ENCODE results near the gene ZMYND10. TPM values are rescaled to one million over a fixed set of nuclear protein-coding genes. Genes with fewer than 3 reads are reported as not detected.

ZMYND10 gene
- total RNA-seq, 1 donor from 2014 or later, result 13.4 TPM

- no peak for DNase-seq (ENCODE audit: extremely low spot score, unreplicated experiment)
- Mint-ChIP-seq H3K4me3 (no peak overlapping the region), H3K27ac (no peak overlapping the region), H3K27me3 (no peaks in the 10 kb centered on the region), H3K9me3 (no peaks in the 10 kb centered on the region), H3K36me3 (no peaks in the 10 kb centered on the region), H3K4me1 (ENCODE audit: unreplicated experiment) (peaks cover 36% of the 10 kb centered on the region)
- no peak for TF ChIP-seq CTCF (conservative IDR thresholded peaks at IDR 0.05)
These were observed 35.9 kb upstream of the ZMYND10 start for GRCh38 chr3:50381383-50381782.

- no peak overlapping the region for H3K4me3 Mint-ChIP-seq
- no peaks in the 10 kb centered on the region for H3K27me3 Mint-ChIP-seq
- TF ChIP-seq CTCF (conservative IDR thresholded peaks at IDR 0.05), result no peak
- H3K9me3 Mint-ChIP-seq, result no peaks in the 10 kb centered on the region
- no peak overlapping the region for H3K27ac Mint-ChIP-seq
- no peaks in the 10 kb centered on the region for H3K36me3 Mint-ChIP-seq
- H3K4me1 Mint-ChIP-seq (ENCODE audit: unreplicated experiment), result peaks cover 31% of the 10 kb centered on the region
- no peak for DNase-seq (ENCODE audit: extremely low spot score, unreplicated experiment)
These were observed 35.0 kb upstream of the ZMYND10 start for GRCh38 chr3:50380405-50381085.

- H3K4me1 Mint-ChIP-seq (ENCODE audit: unreplicated experiment), result peaks cover 28% of the 10 kb centered on the region
- no peak for DNase-seq (ENCODE audit: extremely low spot score, unreplicated experiment)
- H3K27ac Mint-ChIP-seq, result no peak overlapping the region
- no peak for TF ChIP-seq CTCF (conservative IDR thresholded peaks at IDR 0.05)
- no peaks in the 10 kb centered on the region for H3K36me3 Mint-ChIP-seq
- H3K4me3 Mint-ChIP-seq, result no peak overlapping the region
- H3K9me3 Mint-ChIP-seq, result no peaks in the 10 kb centered on the region
- H3K27me3 Mint-ChIP-seq, result no peaks in the 10 kb centered on the region
These were observed 33.2 kb upstream of the ZMYND10 start for GRCh38 chr3:50378757-50379156.

GRCh38 chr3:50378024-50378423 is 32.5 kb upstream of the ZMYND10 start:
- Mint-ChIP-seq H3K27me3 (no peaks in the 10 kb centered on the region), H3K4me1 (ENCODE audit: unreplicated experiment) (peaks cover 28% of the 10 kb centered on the region), H3K9me3 (no peaks in the 10 kb centered on the region), H3K36me3 (no peaks in the 10 kb centered on the region), H3K27ac (no peak overlapping the region), H3K4me3 (no peak overlapping the region)
- no peak for TF ChIP-seq CTCF (conservative IDR thresholded peaks at IDR 0.05)
- no peak for DNase-seq (ENCODE audit: extremely low spot score, unreplicated experiment)

- no peak for TF ChIP-seq CTCF (conservative IDR thresholded peaks at IDR 0.05)
- no peak for DNase-seq (ENCODE audit: extremely low spot score, unreplicated experiment)
- Mint-ChIP-seq H3K36me3 (no peaks in the 10 kb centered on the region), H3K4me3 (no peak overlapping the region), H3K4me1 (ENCODE audit: unreplicated experiment) (peaks cover 27% of the 10 kb centered on the region), H3K27ac (no peak overlapping the region), H3K9me3 (no peaks in the 10 kb centered on the region), H3K27me3 (no peaks in the 10 kb centered on the region)
These were observed 29.9 kb upstream of the ZMYND10 start for GRCh38 chr3:50375258-50375931.

Measured in type B pancreatic cell (in vitro differentiated cells).